K562 (cell line): ENCODE results near the gene PTPN1. TPM values are rescaled to one million over a fixed set of nuclear protein-coding genes. Genes with fewer than 3 reads are reported as not detected.
A peak's percentile ranks its signal among the peaks of the same experiment; 100 is the strongest.

Experiments used
- CREM ChIP-seq: IDR thresholded peaks from 2 replicates; pipeline ENCODE4 v1.6.1; 2014; ENCODE audit warnings: antibody characterized with exemption, low read depth
- FOXK2 ChIP-seq, 2 experiments: fragments of 450-650 bp; IDR thresholded peaks in 1 of 2; conservative IDR thresholded peaks in 1 of 2; 2 replicates each; pipeline ENCODE4 v1.6.1; 2016; ENCODE audit warnings: low read depth in 2 of 2, mild to moderate bottlenecking in 1 of 2
- GABPB1 ChIP-seq: sonication (generic); formaldehyde crosslinking; IDR thresholded peaks from 2 replicates; pipeline ENCODE4 v1.8.0; 2022; ENCODE audit warnings: mild to moderate bottlenecking, missing genetic modification reagents
- HDAC2 ChIP-seq: fragments of 450-650 bp; IDR thresholded peaks from 2 replicates; pipeline ENCODE4 v1.6.1; 2016; ENCODE audit warnings: mild to moderate bottlenecking
- HMG20B ChIP-seq: fragments of 250-450 bp; sonication (Bioruptor Pico); IDR thresholded peaks from 2 replicates; pipeline ENCODE4 v1.5.0; 2021; ENCODE audit warnings: mild to moderate bottlenecking
- MAFG ChIP-seq: fragments of 450-650 bp; conservative IDR thresholded peaks from 2 replicates; pipeline ENCODE4 v1.6.1; 2016; ENCODE audit warnings: missing genetic modification characterization, missing compliant biosample characterization
- MBD1 ChIP-seq: fragments of 250-450 bp; sonication (Bioruptor Pico); IDR thresholded peaks from 2 replicates; pipeline ENCODE4 v1.8.0; 2022; ENCODE audit warnings: inconsistent platforms
- MCM7 ChIP-seq, 2 experiments: fragments of 450-650 bp; IDR thresholded peaks; 2 replicates each; pipeline ENCODE4 v1.6.1; 2016 to 2018
- NFE2L1 ChIP-seq: fragments of 450-650 bp; IDR thresholded peaks from 2 replicates; pipeline ENCODE4 v1.6.1; 2016; ENCODE audit warnings: missing genetic modification characterization, low read depth, mild to moderate bottlenecking, missing compliant biosample characterization, moderate library complexity, borderline replicate concordance
- RBM15 ChIP-seq: fragments of 200-400 bp; formaldehyde crosslinking; IDR thresholded peaks from 2 replicates; pipeline ENCODE4 v1.6.1; 2018; ENCODE audit warnings: mild to moderate bottlenecking, low read length, moderate library complexity; ENCODE audit not compliant: insufficient read depth
- SMARCE1 ChIP-seq: fragments of 450-650 bp; IDR thresholded peaks from 2 replicates; pipeline ENCODE4 v1.7.1; 2016; ENCODE audit warnings: mild to moderate bottlenecking
- SNIP1 ChIP-seq: fragments of 450-650 bp; IDR thresholded peaks from 2 replicates; pipeline ENCODE4 v1.7.1; 2017; ENCODE audit warnings: low read depth, mild to moderate bottlenecking
- SRSF3 ChIP-seq: fragments of 200-400 bp; formaldehyde crosslinking; IDR thresholded peaks from 2 replicates; pipeline ENCODE4 v1.6.1; 2016; ENCODE audit warnings: mild to moderate bottlenecking, low read length, moderate library complexity; ENCODE audit not compliant: insufficient read depth
- TRIM24 ChIP-seq, 2 experiments: fragments of 450-650 bp; IDR thresholded peaks; 2 replicates each; pipeline ENCODE4 v1.6.1; 2016
- VEZF1 ChIP-seq: fragments of 200-800 bp; sonication (Bioruptor generic); IDR thresholded peaks from 2 replicates; pipeline ENCODE4 v1.6.1; 2017; ENCODE audit warnings: missing genetic modification characterization, missing compliant biosample characterization
- ZFP36 ChIP-seq: fragments of 150-350 bp; IDR thresholded peaks from 2 replicates; pipeline ENCODE4 v1.6.1; 2018; ENCODE audit warnings: low read length, low read depth; ENCODE audit not compliant: partially characterized antibody
- ZNF124 ChIP-seq: sonication (generic); formaldehyde crosslinking; IDR thresholded peaks from 2 replicates; pipeline ENCODE4 v1.8.1; 2022; ENCODE audit warnings: missing genetic modification reagents
- ZNF449 ChIP-seq: fragments of 250-450 bp; sonication (Bioruptor Pico); IDR thresholded peaks from 2 replicates; pipeline ENCODE4 v1.8.0; 2022; ENCODE audit warnings: moderate library complexity, mild to moderate bottlenecking, inconsistent platforms
- ZNF75A ChIP-seq: fragments of 450-650 bp; formaldehyde crosslinking; IDR thresholded peaks from 2 replicates; pipeline ENCODE4 v1.4.0; 2020; ENCODE audit warnings: mild to moderate bottlenecking
- polyA plus RNA-seq, 8 experiments: library from polyadenylated mRNA; depleted of rRNA in 4 of 8; stranded (reverse) in 5 of 8; unstranded in 3 of 8; fragments of >200 nt; fragmentation: Nextera tagmentation in 2 of 8; fragmentation: Illumina TruSeq in 1 of 8; extraction: Ambion mirVana in 2 of 8; extraction: Trizol in 1 of 8; gene quantifications; 2 replicates each; pipeline versions ENCODE4 v1.2.1 to v1.2.3, GENCODE V29; 2011 to 2014; ENCODE audit warnings: inconsistent platforms in 1 of 8, missing spikeins in 1 of 8
- total RNA-seq, 7 experiments: library from RNA; depleted of rRNA in 6 of 7; stranded (reverse); fragments of >200 nt in 6 of 7; fragmentation: Illumina TruSeq in 2 of 7; extraction: Trizol in 2 of 7; gene quantifications; 2 replicates each; pipeline versions ENCODE4 v1.2.1 to v1.2.3, GENCODE V29; 2011 to 2021; ENCODE audit warnings: low replicate concordance in 1 of 7
- TF ChIP-seq, protein P1 (sequence below): fragments of 450-650 bp; IDR thresholded peaks from 2 replicates; pipeline ENCODE4 v1.6.1; 2017; ENCODE audit warnings: antibody characterized with exemption, mild to moderate bottlenecking

Gene PTPN1
- total and polyA plus RNA-seq, 9 of the 15 experiments (the other 6 are each of a cell fraction or from before 2014, with no cell fraction given), result 11.0 to 85.3 (median 54.0) TPM

DNA sequence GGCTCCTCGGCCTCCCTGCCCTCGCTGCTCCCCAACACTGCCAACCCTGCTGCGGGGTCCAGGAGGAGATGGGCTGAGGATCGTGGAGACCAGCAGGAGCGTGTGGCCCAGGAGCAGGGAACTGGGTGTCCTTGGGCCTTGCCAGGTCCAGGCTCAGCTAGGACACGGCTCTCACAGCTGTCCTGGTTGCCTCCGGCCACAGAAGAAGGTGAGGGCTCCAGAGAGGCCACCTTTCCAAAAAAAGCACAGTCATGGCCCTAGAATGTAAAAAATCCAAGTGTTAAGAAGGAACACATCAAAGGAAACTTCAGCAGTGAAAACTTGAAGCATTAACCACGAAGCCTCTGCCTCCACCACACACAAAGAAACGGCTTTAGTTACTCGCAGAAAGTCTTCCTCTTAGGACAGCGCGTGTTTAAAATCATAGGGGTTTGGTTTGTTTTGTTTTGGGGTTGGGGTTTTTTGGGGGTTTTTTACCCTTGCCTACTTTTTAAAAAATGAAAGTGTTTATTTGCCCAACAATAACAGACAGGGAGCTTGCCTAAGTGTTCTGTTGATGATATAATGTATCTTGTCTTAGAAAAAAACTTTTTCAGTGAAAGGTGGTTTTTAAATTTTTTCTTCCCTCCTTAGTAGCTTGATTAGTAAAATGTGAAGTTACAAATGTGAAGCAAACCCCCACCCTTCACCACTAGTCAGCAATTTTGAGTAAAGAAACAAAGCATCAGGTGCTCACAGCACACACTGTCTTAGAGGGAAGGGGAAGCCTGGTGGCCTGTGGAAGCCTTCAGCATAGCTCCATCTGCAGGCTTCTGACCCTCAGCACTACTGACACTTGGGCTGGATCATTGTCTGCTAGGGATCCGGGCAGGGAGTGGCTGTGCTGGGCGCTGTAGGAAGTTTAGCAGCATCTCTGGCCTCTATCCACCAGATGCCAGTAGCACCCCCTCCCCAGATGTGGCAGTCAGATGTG, 60.0 kb downstream of the PTPN1 start (continued):
- TF ChIP-seq, protein P1, sequence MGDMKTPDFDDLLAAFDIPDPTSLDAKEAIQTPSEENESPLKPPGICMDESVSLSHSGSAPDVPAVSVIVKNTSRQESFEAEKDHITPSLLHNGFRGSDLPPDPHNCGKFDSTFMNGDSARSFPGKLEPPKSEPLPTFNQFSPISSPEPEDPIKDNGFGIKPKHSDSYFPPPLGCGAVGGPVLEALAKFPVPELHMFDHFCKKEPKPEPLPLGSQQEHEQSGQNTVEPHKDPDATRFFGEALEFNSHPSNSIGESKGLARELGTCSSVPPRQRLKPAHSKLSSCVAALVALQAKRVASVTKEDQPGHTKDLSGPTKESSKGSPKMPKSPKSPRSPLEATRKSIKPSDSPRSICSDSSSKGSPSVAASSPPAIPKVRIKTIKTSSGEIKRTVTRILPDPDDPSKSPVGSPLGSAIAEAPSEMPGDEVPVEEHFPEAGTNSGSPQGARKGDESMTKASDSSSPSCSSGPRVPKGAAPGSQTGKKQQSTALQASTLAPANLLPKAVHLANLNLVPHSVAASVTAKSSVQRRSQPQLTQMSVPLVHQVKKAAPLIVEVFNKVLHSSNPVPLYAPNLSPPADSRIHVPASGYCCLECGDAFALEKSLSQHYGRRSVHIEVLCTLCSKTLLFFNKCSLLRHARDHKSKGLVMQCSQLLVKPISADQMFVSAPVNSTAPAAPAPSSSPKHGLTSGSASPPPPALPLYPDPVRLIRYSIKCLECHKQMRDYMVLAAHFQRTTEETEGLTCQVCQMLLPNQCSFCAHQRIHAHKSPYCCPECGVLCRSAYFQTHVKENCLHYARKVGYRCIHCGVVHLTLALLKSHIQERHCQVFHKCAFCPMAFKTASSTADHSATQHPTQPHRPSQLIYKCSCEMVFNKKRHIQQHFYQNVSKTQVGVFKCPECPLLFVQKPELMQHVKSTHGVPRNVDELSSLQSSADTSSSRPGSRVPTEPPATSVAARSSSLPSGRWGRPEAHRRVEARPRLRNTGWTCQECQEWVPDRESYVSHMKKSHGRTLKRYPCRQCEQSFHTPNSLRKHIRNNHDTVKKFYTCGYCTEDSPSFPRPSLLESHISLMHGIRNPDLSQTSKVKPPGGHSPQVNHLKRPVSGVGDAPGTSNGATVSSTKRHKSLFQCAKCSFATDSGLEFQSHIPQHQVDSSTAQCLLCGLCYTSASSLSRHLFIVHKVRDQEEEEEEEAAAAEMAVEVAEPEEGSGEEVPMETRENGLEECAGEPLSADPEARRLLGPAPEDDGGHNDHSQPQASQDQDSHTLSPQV, result peak; percentile 48; the same call in 1 of the 2 replicates
- peak; percentile 15; the same call in 1 of the 2 replicates for TF ChIP-seq NFE2L1
- peak; percentile 85 for TF ChIP-seq MAFG (tag)
- TF ChIP-seq TRIM24 (IDR thresholded peaks at IDR 0.05), result no peak
- TF ChIP-seq GABPB1 (CRISPR knock-in tag), result no peak
- TF ChIP-seq ZNF124 (CRISPR knock-in tag), result no peak
- TF ChIP-seq SMARCE1, result no peak
- no peak for TF ChIP-seq ZNF449
- no peak for TF ChIP-seq HMG20B (CRISPR knock-in tag)
- no peak for TF ChIP-seq ZNF75A (CRISPR knock-in tag)
- peak; percentile 54 for TF ChIP-seq ZFP36
- no peak for TF ChIP-seq MCM7 (IDR thresholded peaks at IDR 0.05)
- no peak for TF ChIP-seq CREM
- no peak for TF ChIP-seq RBM15
- no peak for TF ChIP-seq SNIP1
- no peak for TF ChIP-seq VEZF1 (CRISPR knock-in tag)
- no peak for TF ChIP-seq SRSF3
- TF ChIP-seq MBD1, result no peak
- TF ChIP-seq FOXK2 (conservative IDR thresholded peaks at IDR 0.05 in 1 of 2, IDR thresholded peaks at IDR 0.05 in 1 of 2; ENCODE audit: low read depth in 2 of 2), result peak; percentile 23 to 34; a peak in 1 of 4 replicates
- no peak for TF ChIP-seq HDAC2
